Left renal pelvis (tissue), 4 donors: ENCODE results near the gene TRPM3. TPM values are rescaled to one million over a fixed set of nuclear protein-coding genes. Genes with fewer than 3 reads are reported as not detected.

Source experiments
- DNase-seq, 4 donors: peaks; one replicate each; pipeline ENCODE4 v3.0.0-alpha.2; 2013; ENCODE audit warnings: low read depth in 4 of 4, low spot score in 3 of 4
- polyA plus RNA-seq, 4 donors: library from polyadenylated mRNA; unstranded; fragments of 120-200 nt; gene quantifications; one replicate each; pipeline ENCODE4 v1.2.1, GENCODE V29; 2013; ENCODE audit not compliant: insufficient read length in 4 of 4

TRPM3 gene
- 10 to 100 TPM in 3 of 4 donors, 1 to 10 TPM in 1; 6.3 to 16.1 (median 14.4) TPM for polyA plus RNA-seq

DNA sequence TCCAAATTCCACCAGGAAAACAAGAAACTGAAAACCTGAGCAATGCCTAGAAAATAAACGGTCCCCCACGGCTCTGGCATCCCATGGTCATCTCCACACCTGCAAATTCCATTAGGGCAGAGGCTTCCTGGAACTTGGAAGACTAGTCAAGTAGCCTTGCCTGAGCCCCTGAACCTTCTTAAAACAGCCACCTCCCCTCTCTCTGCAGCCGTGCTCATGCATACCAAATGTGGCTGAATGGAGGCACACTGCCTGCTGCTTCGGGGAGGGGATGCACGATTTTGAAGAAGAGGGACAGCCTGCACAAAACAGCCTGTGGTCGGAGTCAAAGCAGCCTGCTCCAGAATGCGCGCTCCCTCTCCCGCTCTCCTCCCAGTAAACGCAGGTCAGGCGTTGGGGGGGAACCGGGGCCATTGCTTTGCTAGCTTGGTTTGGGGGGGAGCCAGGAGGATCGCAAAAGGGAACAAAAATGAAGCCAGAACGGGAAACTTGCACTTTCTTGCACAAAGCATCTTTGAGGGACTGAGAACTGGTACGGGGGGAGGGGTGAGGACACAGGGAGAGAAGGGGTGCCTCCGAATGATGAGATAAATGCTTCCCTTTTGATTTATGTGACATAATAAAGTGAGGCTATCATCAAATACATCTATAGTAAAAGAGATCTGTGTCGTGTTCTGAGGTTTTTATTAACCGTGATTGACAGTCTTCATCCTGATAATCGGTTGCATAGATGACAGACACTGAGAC is at the start of gene TRPM3:
Gene TRPM3, minus strand, starts transcription at position 347 of the 747 bp plus-strand sequence. Its CDS starts 267 bp downstream, at position 80.
- DNase-seq = no peak

DNA sequence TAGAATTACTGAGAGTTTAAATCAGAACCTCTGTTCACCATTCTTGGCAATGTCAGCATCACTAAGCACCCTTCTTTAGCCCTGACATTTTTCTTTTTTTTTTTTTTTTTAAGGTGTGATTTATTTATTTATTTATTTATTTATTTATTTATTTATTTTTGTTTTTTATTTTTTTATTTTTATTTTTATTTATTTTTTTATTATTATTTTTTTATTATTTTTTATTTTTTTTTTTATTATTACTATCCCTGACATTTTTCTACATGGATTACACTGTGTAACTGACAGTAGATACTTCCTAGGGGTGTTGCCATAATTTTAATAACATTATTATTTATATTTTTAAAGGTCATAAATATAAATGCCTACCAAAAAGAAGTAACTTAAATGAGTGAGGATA is 47.0 kb upstream of the TRPM3 start:
- DNase-seq = no peak

DNA sequence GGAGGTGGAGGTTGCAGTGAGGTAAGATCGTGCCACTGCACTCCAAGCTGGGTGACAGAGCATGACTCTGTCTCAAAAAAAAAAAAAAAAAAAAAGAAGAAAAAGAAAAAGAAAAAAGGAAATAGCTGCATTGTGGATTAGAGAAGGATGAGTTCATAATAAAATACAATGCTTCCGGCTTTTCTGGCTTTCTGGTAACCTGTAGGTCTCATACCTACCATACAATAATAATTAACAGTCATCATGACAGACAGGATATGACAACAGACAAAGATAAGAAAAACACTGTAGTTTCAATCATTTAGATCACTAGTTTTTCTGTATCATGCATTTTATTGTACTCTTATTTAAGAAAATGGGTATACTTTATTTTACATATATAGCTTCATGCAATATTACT is 40.7 kb upstream of the TRPM3 start:
- no peak for DNase-seq

DNA sequence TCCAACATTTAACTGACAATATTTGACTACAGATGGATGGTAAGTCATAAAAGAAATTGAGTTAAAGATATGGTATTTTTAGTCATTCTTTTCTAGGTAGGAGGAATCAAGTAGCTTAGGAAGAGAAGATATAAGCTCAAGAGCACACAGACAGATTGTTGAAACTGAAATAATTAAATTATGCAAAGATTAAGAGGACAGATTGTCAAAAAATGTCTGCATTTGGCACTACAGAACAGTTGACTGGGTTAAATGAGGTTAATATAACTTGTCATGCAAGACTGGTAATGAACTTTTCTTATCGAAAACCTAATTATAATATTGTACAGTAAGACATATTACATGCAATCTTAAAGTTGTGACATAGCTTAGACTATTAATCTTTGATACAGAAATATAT is 36.3 kb upstream of the TRPM3 start:
- no peak for DNase-seq

DNA sequence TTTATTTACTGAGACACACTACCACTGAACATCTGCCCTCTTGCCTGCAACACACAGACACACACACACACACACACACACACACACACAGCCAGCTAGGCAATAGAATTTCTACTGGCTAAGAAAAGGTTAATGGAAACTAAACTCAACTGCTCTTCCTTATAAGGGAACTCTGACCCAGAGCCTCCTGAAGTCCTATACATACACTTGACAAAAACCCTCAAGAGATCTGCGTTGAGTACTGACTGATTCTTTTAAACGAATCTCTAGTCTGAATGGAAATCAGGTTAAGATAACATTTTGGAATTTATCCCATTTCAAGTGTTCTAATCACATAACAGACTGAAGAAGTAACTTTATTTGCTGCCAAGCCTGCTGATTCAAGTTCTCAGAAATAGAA is 25.9 kb upstream of the TRPM3 start:
- DNase-seq = no peak

DNA sequence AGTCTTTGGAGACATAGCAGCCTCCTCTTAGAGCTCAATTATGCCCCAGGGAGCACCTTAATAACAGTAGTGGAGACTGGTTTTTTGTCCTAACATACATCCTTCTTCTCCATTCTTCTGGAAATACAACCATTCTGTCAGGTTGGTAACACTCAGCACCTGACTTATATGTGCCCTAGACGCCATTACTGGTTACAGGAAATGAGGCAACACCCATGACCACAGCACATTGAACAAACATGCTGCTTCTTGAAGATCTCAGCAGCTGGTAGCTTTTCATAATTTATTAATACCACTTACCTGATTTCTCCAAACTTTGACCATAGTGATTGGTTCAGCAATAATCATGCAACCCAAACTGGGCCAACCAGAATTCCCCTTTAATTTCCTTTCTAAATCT is 25.1 kb upstream of the TRPM3 start:
- no peak for DNase-seq

DNA sequence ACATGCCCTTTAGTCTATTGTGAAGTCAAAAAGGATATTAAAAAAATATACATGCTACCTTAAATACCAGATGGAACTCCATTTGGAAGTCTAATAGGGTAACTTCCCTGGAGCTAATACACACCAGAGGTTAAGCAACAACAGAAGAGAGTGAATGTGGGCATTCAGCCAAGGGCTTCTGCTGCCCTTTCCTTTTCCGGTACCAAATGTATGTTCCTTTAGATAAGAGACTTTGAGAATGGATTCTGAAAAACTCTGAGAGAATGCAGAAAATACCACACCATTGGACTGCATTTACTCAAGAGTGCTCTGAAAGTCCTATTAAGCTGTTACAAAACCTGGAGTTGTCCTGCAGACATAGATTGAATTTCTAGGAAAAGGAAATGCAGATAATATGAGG is 23.8 kb upstream of the TRPM3 start:
- DNase-seq = no peak

DNA sequence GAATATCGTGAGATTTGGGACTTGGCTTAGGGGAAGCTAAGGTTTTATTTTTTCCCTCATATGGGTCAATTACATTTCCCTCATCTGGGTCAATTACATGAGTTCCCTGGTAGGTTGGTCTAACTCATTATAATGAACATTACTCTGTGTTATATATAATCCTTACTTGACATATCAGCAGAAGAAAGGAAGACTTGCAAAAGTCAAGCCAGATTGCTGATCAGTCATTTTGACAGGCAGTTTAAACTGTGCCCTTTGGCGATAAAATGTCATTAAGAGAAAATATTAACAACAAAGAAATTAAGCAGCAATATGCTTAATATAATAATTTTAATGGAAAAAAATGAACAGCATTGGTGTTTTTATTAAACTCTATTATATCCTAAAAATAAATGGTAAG is 23.1 kb upstream of the TRPM3 start:
- DNase-seq = no peak

DNA sequence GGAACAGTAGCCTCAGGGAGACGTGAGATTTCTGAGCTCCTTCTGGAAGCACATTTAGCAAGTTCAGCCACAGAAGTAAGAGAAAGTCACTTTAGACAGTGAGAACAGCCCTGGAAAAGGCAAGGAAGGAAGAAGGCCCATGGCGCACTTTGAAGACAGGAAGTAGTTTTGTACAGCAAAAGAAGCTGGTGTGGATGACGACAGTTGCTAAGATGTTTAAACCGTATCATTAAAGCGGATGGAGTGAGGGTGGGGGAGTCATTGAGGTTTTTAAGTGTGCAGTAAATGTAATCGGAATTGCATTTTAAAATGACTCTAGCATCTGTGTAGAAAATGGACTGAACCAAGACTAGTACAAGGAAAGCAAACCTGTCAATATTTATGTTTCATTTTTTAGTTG is 15.3 kb upstream of the TRPM3 start:
- no peak for DNase-seq

DNA sequence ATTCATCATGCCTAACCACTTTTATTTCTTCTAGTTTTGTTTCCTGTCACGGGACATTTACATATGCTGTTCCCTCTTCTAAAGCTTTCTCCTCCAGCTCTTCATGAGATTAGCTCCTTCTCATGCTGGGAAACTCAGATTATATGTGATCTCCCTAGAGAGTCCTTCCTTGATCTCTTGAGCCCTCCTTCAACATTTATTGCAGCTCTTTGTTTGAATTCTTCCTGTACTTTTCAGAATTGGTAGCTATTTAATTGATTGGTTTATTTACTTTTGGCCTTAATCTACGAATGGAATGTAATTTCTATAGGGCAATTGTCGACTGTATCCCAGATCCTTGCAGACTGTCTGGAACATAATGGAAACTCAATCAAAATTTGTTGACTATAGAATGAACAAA is 9.7 kb upstream of the TRPM3 start:
- DNase-seq = no peak

DNA sequence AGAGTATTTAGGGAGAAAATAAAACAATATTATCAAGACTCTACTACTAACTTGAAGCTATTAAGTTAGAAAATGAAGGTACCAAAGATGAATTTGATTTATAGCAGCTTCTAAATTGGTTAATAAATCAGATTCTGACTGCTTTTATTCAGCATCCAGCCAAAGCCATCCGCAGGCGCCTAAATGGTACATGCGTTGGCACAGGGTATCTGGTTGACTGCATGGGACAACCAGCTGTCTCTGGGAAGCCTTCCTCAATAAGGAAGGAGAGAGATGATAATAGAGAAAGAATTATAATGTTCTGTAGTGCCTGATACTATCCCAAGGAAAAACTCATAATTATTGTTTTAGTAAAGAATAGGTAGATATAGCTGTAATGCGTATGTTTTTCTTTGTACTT is 9.1 kb upstream of the TRPM3 start:
- DNase-seq = no peak

DNA sequence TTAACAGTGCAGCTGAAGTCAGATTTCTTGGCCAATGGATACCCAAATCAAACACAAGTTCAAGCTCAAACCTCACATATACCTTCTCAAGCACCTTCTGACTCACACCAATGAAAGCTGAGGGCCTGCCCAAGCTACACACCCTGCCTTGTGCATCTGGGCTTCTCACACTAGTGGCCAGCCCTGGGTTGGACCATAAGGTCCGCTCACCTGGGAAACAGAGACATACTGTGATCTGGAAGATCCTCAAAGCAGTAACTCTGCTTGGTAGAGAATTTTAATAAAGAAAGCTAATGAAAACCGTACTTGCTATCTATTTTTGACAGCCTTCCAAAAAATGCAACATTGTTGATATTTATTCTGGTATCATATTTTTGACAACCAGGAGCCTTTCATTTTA is 7.4 kb upstream of the TRPM3 start:
- no peak for DNase-seq

DNA sequence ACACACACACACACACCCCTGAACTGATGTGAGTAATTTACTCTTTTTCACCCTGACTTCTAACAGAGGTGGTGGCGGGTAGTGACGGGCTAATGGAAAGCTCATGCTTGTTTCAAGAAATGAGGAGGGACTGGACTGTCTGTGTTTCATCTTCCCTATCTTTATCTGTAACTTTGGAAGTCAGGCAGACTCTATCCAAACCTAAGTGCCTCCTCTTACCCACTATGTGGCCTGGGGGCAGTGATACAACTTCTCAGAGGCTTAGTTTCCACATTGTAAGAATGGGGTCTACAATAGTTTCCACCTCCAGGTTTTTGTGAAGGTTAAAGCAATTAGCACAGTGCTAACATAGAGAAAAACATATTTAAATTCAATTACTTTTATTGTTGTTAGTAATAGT is 5.9 kb upstream of the TRPM3 start:
- DNase-seq = no peak

DNA sequence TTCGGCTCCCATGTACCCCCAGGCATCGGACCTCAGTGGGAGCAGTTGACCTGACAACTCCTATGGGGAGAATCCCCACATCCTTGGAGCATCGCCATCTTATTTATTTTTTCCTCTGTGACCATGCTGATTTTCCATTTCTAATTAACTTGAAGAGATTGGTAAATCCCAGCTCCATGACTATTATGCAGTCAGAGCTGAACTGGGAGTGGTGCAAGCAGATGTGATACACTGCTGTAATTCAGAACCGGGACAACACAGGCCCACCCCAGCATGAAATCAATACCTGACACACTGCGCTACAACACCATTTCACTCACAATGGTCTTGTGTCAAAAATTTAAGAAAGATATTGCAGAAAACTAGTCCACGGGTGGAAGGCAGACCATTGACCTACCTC is 1.0 kb upstream of the TRPM3 start:
- DNase-seq = no peak

DNA sequence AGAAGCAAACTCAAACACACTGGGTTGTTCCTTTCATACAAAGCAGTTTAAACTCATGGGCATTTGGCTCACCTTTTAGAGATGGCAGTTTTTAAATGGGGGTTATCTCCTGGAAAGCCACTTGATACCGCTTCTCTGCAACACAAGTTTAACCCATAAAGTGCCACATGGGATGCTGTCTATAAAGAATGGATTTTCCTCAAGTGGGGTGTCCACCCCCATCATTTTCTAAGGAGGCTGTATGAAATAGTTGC is 528 bp upstream of the TRPM3 start:
- no peak for DNase-seq

DNA sequence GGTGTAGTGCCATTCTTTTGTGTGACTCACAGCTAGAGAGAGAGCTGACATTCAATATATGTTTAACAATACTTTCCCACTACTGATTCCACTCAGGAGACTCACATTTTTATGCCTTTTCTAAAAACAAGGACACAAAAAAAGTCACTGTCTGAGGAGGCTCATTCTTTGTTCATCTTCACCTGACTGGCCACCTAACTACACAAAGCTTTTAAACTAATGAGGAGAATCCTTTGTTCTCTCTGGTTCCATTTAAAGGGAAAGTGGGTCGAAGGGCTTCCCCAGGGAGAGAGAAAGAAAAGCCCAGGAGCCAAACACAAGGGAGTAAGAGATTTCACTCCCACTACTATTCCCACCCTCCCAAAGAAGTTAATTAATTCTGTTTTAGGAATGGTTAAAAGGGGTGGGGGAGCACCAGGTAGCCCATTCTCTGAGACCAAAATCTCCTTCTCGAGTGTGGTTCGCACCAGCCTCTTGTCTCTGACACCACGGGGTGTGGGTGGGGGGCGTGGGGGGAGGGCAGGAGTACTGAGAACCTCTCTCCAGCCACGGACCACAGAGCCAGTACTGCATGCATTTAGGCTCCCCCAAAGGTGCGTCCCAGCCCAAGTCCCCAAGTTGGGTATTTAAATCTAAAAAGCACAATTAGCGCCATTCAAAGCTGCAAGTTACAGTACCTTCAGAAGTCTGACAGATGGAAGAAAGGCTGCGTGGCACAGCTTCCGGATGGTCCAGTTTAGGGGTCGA is 747 bp downstream of the TRPM3 start:
- no peak for DNase-seq

DNA sequence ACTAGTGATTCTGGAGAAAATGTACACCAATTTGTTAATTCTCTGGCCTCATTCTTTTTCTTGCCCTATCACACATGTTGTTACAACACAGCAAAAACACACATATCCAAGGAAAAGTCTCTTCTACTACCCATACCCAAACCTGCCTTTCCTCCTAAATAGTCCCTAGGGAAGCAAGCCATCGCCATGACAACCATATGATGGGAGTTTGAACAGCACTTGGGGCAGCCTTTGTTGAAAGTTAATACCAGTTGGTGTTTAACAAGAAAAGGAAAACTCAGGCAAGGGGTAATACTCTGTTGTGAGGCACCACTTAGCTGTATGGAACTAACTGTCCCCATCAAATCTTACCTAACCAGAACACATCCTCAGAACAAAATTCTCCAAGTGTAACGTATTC is 1.7 kb downstream of the TRPM3 start:
- DNase-seq = no peak

DNA sequence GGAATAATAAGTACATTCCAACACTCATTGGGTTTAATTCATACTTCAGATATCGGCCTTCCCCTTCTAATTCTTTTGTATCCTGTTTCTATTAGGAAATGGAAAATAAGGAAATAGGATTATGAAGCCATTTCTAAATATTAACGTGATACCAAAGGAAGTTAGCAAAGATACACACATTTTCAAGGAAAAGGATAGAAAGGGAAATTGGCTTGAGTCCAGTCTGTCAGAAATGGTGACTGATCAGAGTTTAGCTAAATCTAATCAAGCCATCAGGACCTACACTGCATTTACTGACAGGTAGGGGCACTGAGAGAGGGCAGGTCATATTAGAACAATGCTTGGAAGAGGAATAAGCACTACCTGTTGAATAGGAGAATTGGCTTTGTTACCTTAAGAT is 3.1 kb downstream of the TRPM3 start:
- DNase-seq = no peak

DNA sequence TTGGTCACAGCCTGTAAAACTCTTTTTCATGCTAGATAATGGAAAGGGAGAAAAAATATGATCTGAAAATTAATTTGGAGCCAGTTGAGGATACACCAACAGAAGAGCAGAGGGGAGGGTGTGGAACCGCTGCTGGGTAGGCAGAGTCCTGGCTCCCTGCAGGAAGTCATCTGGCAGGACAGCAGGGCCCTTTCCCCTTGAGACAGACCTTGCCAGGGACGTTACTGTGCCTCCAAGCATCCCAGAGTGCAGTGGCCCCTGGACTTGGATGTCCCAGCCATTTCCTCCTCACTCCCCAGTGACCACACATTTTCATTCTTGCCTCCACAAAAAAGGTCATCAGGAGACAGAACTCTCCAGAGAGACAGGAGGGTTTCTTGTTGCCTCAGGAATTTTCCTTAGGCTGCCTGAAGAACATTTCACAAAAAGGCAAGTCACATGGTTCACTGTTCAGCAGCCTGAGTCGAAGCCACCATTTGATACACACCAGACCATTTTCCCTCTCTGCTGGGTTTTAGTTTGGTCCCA is 5.9 kb downstream of the TRPM3 start:
- DNase-seq = no peak

DNA sequence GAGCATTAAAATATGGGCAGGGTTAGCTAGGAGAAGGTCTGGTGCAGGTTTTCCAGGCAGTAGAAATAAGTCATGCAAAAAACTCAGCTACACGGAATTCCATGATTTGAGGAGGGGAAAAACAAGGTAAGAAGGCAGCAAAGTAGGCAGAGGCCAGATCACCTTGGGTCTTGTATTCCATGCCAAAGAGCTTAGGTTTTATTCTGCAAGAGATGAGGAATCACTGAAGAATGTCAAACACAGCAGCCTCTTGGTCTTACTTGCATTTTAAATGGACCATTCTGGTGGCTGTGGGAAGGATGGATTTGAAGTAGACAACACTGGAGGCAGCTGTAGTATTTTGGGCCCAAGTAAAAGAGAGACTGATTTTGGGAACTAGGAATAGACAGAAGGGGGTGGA is 8.6 kb downstream of the TRPM3 start:
- no peak for DNase-seq

DNA sequence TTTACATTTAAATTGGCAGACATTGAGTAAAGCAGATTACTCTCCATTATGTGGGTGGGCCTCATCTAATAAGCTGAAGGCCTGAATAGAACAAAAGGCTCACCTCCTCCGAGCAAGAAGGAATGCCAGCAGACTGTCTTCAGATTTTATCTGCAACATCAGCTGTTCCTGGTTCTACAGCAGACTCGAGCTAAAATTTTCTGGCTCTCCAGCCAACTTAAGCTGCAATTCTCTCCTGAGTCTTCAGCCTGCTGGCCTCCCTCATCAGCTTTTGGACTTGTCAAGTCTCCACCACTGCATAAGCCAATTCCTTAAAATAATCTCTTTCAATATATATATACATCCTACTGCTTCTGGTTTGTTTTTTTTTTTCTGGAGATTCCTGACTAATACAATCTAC is 12.5 kb downstream of the TRPM3 start:
- no peak for DNase-seq

DNA sequence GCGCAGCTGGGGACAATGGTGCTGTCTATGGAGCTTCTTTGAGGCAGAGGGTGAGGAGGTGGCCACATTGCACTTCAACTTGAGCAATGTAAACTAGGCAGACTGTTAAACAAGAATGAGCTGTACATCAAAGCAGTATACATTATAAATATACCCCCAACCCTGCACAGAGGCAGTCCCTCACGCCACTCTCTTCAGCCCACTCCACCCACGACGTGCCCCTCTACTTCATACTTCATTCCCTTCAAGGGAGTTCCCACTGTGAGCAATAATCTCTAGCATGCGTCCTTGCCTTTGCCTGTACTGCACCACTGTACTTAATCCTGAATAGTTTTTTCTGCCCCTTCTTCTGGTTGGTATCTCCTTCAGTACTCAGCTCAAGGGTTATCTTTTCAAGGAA is 14.4 kb downstream of the TRPM3 start:
- DNase-seq = no peak
